DOHH2 (cell line): ENCODE data around the gene SIPA1.

Experiments
- CTCF ChIP-seq: fragments of 200-600 bp; sonication (generic); IDR thresholded peaks from one replicate; pipeline ENCODE4 v1.5.1; 2014; ENCODE audit warnings: antibody characterized with exemption, mild to moderate bottlenecking, low read depth, low read length; ENCODE audit not compliant: poor library complexity, severe bottlenecking
- EZH2phosphoT487 ChIP-seq: fragments of 200-600 bp; sonication (generic); IDR thresholded peaks from 2 replicates; pipeline ENCODE4 v1.6.1; 2017; ENCODE audit warnings: borderline replicate concordance, mild to moderate bottlenecking, antibody characterized with exemption, low read length, moderate library complexity, mixed read lengths

- TF ChIP-seq CTCF (no peak), EZH2phosphoT487 (no peak)
These were observed 14.7 kb upstream of the SIPA1 start for GRCh38 chr11:65623177-65623576.
